HepG2 (cell line): Measurements from ENCODE around the gene KLF7.

Experiments used
- GABPA ChIP-seq, 2 experiments: IDR thresholded peaks; 2 replicates each; pipeline ENCODE4 v1.6.1; 2011 to 2016; ENCODE audit warnings: low read depth in 2 of 2, low read length in 1 of 2, missing biosample characterization in 1 of 2, missing genetic modification characterization in 1 of 2
- ZNF513 ChIP-seq: sonication (generic); formaldehyde crosslinking; conservative IDR thresholded peaks from 2 replicates; pipeline ENCODE4 v1.5.0; 2020; ENCODE audit warnings: missing genetic modification reagents

GRCh38 chr2:207064128-207064690 is 101.5 kb downstream of the KLF7 start:
- TF ChIP-seq GABPA (IDR thresholded peaks at IDR 0.05; ENCODE audit: low read depth, low read length) (no peak), GABPA (CRISPR knock-in tag; IDR thresholded peaks at IDR 0.05; ENCODE audit: low read depth) (no peak), ZNF513 (CRISPR knock-in tag) (no peak)
